GM18511 (cell line): Measurements from ENCODE around the gene CSH1.
"Not testable (repeated sequence)": the region's sequence is repeated elsewhere in the genome, so short reads cannot be mapped to it uniquely, and the experiment has no call there.

ENCODE experiments used
- ATAC-seq: cut with Tn5 transposase; IDR thresholded peaks from one replicate; pipeline ENCODE4 v1.9.1; 2021; ENCODE audit warnings: mild to moderate bottlenecking, moderate library complexity; ENCODE audit not compliant: unreplicated experiment

CSH1 gene

DNA sequence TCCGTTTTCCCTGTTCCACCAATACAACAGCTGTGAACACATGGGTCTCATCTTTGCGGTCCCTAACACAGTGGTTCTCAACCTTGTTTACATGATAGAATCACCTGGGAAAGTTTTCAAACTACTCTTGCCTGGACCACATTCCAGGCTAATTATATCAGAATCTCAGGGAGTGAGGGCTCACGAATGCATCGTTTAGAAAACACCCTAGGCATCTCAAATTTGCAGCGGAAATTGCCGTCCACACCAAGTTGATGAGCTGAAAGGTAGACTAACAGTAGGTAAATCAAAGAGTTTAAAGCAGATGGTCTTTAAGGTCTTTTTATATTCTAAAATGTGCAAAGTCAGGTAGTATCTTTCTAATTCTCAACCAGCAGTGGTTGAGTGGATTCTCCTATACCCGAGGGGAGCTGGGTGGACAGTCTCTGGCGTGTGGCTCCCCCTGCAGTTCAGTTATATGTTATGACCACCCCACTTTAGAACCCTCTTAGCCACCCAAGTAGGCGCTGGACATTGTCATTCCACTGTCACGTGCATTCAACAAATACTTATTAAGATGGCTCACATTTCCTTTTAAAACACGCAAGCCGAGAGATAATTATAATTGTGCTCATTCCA lies 10.9 kb upstream of the CSH1 start:
- ATAC-seq: not testable (repeated sequence)

- ATAC-seq: not testable (repeated sequence)
Observed at GRCh38 chr17:63904796-63905195, 8.4 kb upstream of the CSH1 start.

DNA sequence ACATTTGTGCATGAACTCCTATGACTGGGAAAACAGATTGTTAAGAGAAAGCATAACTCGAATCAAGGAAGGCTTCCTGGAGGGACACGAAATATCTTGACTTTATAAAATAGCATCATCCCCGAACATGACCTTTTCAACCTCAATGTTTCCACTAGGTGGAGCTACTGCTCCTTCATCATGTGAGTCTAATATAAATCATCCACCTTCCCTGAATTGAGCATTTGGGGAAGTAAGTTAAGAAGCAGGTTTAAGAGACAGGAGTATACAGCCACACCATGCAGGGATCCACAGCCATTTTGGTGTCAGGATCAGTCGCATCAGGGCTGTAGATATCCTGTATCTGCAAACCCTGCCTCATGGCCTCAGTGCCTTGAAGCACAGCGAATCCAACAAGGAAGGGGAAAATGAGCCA lies 7.4 kb upstream of the CSH1 start:
- not testable (repeated sequence) for ATAC-seq

- ATAC-seq: not testable (repeated sequence)
Observed at GRCh38 chr17:63901971-63902370, 5.6 kb upstream of the CSH1 start.

- not testable (repeated sequence) for ATAC-seq
Observed at GRCh38 chr17:63898899-63899798, 2.8 kb upstream of the CSH1 start.

- ATAC-seq: not testable (repeated sequence)
Observed at GRCh38 chr17:63894821-63895220, 1.6 kb downstream of the CSH1 start.

GRCh38 chr17:63894021-63894420 lies 2.4 kb downstream of the CSH1 start:
- not testable (repeated sequence) for ATAC-seq

DNA sequence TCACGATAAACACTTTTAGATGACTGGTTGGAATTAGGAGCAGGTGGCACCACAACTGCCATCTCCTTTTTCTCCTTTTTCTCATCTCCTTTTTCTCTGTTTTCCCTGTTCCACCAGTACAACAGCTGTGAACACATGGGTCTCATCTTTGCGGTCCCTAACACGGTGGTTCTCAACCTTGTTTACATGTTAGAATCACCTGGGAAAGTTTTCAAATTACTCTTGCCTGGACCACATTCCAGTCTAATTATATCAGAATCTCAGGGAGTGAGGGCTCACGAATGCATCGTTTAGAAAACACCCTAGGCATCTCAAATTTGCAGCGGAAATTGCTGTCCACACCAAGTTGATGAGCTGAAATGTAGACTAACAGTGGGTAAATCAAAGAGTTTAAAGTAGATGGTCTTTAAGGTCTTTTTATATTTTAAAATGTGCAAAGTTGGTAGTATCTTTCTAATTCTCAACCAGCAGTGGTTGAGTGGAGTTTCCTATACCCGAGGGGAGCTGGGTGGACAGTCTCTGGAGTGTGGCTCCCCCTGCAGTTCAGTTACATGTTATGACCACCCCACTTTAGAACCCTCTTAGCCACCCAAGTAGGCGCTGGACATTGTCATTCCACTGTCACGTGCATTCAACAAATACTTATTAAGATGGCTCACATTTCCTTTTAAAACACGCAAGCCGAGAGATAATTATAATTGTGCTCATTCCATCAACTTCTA lies 3.9 kb downstream of the CSH1 start:
- ATAC-seq: not testable (repeated sequence)

DNA sequence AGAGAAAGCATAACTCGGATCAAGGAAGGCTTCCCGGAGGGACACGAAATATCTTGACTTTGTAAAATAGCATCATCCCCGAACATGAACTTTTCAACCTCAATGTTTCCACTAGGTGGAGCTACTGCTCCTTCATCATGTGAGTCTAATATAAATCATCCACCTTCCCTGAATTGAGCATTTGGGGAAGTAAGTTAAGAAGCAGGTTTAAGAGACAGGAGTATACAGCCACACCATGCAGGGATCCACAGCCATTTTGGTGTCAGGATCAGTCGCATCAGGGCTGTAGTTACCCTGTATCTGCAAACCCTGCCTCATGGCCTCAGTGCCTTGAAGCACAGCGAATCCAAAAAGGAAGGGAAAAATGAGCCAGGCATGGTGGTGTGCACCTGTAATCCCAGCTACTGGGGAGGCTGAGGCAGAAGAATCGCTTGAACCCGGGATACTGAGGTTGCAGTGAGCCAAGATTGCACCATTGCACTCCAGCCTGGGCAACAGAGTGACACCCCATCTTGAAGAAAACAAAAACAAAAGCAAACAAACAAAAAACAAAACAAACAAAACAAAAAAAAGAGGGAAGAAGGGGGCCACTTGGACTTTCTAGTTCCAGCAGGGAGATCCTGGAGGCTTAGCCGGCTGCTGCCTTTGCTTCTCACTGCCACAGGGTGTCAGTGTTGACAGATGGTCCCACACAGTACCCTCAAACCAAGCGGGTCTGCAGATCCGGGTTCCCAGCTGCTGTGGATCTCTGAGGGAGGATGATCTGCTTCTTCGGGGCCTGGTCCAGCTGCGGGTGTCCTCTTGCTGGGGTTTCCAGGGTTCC lies 7.1 kb downstream of the CSH1 start:
- not testable (repeated sequence) for ATAC-seq

GRCh38 chr17:63885119-63885518 lies 11.3 kb downstream of the CSH1 start:
- not testable (repeated sequence) for ATAC-seq

DNA sequence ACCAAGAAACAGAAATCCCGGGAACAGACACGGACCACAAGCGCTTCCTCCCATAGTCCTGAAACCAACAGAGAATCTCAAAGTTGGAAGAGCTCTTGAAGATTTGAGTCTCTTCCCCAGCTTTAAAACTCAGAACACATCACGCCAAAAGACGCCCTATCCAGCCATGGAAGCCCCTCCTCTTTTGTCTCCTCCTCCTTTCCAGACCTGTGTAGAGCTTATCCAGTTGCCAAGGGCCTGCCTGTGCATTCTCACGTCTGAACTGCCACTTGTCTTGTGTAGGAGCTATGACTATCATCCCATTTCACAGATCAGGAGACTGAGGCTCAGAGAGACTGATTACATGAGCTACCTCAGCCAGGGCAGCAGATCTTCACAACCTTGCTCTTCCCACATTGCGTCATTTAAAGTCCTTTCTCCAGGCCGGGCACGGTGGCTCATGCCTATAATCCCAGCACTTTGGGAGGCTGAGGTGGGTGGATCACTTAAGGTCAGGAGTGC lies 13.7 kb downstream of the CSH1 start:
- not testable (repeated sequence) for ATAC-seq

GRCh38 chr17:63881935-63882601 lies 14.3 kb downstream of the CSH1 start, which contains the start of gene GH2:
TSS of gene GH2 (minus strand) at chr17:63881944. CDS start at chr17:63881801, 143 bp downstream.
- no peak for ATAC-seq

GRCh38 chr17:63881337-63881736 lies 15.0 kb downstream of the CSH1 start:
- ATAC-seq: not testable (repeated sequence)

GRCh38 chr17:63880706-63881105 lies 15.7 kb downstream of the CSH1 start:
- ATAC-seq: no peak

DNA sequence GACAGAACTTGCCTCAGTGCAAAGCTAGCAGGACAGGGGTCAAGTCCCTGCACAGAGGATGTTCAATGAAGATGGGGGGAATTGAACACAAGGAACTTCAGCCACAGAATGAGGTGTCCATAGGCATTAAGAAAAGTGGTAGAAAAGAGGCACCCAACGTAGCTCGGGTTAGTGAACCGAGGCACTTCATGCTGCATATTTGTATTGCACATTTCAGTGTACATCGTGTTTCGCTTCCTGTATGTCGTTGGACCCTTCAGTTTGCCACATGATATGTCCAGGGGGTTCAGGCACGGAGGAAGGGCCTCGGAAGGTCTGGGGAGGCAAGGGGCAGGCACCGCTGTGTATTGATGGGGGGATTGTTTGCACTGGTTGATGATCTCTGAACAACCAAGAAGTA lies 18.0 kb downstream of the CSH1 start:
- not testable (repeated sequence) for ATAC-seq

- ATAC-seq: not testable (repeated sequence)
Observed at GRCh38 chr17:63874693-63875092, 21.7 kb downstream of the CSH1 start.

DNA sequence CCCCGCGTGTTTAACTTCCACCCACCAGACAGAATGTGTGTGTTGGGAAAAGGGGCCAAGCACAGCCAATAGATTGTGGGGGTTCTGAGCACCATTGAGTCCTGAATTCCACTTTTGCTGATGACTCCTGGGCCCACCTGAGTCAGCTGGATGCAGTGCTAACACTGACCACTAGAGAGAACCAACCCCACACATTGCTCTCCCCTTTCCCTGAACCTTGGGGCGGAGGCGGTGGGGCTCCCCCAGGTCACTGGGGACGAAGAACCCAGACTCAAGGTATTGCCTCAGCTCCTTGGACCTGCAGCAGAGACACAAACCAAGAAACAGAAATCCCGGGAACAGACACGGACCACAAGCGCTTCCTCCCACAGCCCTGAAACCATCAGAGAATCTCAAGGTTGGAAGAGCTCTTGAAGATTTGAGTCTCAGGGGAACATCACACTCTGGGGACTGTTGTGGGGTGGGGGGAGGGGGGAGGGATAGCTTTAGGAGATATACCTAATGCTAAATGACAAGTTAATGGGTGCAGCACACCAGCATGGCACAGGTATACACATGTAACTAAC lies 22.2 kb downstream of the CSH1 start:
- ATAC-seq: not testable (repeated sequence)

DNA sequence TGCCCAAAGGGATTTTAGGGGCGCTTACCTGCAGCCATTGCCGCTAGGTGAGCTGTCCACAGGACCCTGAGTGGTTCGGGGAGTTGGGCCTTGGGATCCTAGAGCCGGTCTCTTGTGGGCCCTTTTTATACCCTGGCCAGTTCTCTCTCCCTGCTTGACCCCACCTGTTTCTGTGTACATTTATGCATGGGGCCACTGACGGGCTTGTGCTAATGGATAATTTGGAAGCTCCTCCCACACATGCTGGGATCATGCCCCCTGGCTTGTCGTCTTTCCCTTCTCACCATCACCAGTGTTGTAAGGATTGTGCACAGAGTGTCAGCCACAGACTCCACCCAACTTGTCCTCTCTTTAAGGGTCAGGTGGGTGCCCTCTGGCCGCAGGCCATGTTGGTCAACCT lies 22.8 kb downstream of the CSH1 start, which contains the start of gene CSH2:
Gene CSH2 (minus strand): TSS at position 101 of the 400 bp plus-strand sequence. CDS start 63 bp downstream, at position 38.
- not testable (repeated sequence) for ATAC-seq
